HG02678 (cell line): Measurements from ENCODE around the gene CAPN11.
"Not testable (repeated sequence)": the region's sequence is repeated elsewhere in the genome, so short reads cannot be mapped to it uniquely, and the experiment has no call there.

Experiments used
- ATAC-seq: cut with Tn5 transposase; IDR thresholded peaks from one replicate; pipeline ENCODE4 v1.9.1; 2021; ENCODE audit warnings: mild to moderate bottlenecking, moderate library complexity; ENCODE audit not compliant: unreplicated experiment

Gene CAPN11

GRCh38 chr6:44224965-44225305 lies 66.3 kb downstream of the CAPN11 start:
- ATAC-seq, result no peak

- ATAC-seq, result no peak
Measured at GRCh38 chr6:44225579-44226325, 67.1 kb downstream of the CAPN11 start.

DNA sequence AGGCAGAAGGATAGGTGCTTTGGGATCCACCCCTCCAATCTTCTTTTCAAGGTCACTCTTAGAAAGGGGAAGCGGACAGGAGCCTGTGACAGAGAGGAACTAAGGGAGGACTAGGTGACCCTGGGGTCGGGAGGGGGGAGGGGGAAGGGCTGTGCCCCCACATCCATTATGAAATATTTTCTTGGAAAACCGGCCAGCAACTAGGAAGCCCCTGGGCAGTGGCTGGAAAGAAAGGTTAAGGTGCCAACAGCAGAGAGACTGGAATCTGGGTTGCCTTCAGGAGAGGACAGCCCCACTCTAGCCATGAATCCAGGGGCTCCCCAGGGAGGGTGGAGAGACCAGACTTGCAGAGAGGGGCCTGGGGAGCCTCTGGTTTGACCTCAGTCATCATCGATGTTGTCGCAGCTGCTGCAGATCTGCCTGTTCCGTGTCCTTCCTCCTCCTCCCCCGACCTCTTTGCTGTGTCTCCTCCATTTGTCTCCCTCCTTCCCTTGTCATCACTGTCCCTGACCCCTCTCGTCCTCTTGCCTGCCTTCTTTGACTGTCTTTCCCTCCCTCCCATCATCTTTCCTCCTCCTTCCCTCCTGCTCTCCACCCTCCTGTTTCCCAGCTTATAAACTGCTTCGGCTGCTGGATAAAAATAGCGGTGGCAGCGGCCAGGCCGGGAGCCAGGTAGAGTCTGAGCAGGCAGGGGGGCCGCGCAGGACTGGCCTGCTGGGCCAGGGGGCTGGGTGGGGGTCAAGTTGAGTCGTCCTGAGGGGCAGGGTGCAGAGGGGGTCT lies 67.9 kb downstream of the CAPN11 start:
- ATAC-seq, result no peak

GRCh38 chr6:44227148-44227793 lies 68.7 kb downstream of the CAPN11 start:
- ATAC-seq, result no peak

DNA sequence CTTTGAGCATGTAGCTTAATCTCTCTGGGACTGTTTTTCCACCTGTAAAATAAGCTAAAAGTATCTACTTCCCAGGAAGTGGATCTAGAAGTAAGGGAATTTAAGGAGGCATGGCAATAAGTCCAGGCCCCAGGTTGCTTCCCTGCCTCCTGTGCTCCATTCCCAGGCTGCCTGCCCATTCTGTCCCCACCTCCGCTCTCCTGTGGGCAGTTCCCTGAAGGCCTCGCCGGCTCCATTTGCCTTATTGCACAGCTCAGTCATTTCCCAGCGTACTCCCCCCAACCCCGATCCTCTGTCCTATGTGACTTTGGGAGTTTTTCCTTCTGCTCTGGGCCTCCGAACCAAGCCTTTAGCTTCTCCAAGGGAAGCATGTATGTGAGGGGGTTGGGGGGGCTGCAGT lies 69.4 kb downstream of the CAPN11 start:
- ATAC-seq, result no peak

GRCh38 chr6:44228433-44228832 lies 69.8 kb downstream of the CAPN11 start:
- ATAC-seq, result no peak

DNA sequence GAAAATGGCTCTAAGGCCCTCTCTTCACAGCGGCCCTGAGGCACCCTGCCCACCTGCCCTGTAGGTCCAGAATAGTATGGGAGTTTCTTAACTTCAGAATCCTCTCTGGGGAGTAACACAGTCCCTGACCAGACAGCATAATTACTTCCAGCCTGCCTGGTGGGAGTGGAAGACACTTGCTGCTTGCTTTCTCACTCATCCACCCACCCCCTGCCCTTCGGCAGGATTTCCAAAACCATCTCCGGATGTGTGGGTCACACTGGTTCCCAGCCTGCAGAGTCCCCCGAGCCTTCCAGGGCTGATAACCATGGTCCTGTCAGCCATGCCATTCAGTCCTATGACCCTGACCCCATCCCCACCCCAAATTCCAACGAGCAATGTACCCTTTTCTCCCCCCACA lies 70.2 kb downstream of the CAPN11 start:
- ATAC-seq, result no peak

DNA sequence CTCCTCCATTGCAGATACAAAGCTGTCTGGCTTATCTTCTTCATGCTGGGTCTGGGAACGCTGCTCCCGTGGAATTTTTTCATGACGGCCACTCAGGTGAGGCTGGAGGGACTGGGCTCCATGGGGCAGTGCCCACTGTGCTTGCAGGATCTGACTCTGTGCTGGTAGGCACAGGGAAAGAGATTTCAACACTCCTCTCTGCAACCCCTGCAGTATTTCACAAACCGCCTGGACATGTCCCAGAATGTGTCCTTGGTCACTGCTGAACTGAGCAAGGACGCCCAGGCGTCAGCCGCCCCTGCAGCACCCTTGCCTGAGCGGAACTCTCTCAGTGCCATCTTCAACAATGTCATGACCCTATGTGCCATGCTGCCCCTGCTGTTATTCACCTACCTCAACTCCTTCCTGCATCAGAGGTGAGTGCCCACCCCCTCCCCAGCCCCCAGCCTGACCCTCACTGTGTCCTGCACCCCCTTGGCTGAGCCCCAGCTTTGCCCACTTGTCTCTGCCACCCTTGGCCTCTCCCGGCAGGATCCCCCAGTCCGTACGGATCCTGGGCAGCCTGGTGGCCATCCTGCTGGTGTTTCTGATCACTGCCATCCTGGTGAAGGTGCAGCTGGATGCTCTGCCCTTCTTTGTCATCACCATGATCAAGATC lies 70.9 kb downstream of the CAPN11 start:
- ATAC-seq, result no peak

DNA sequence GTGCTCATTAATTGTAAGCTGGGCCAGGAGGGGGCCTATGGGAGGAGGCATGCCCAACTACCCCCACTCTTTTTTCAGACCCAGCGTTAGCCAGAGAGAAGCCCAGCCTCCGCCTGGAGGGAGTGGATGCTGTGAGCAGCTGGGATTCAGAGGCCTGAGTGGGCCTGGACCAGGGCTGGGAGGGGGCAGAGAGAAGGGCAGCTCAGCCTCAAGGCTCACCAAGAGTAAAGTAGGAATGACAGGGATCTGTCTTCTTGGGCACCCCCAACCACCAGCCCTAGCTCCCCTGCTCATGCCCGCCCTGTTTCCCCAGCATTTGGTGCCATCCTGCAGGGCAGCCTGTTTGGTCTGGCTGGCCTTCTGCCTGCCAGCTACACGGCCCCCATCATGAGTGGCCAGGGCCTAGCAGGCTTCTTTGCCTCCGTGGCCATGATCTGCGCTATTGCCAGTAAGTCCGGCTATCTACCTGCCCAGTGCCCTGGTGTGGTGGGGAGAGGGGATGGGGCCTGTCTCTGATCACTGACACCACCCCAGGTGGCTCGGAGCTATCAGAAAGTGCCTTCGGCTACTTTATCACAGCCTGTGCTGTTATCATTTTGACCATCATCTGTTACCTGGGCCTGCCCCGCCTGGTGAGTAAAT lies 71.5 kb downstream of the CAPN11 start:
- no peak for ATAC-seq

GRCh38 chr6:44231426-44231825 lies 72.8 kb downstream of the CAPN11 start:
- ATAC-seq, result not testable (repeated sequence)

DNA sequence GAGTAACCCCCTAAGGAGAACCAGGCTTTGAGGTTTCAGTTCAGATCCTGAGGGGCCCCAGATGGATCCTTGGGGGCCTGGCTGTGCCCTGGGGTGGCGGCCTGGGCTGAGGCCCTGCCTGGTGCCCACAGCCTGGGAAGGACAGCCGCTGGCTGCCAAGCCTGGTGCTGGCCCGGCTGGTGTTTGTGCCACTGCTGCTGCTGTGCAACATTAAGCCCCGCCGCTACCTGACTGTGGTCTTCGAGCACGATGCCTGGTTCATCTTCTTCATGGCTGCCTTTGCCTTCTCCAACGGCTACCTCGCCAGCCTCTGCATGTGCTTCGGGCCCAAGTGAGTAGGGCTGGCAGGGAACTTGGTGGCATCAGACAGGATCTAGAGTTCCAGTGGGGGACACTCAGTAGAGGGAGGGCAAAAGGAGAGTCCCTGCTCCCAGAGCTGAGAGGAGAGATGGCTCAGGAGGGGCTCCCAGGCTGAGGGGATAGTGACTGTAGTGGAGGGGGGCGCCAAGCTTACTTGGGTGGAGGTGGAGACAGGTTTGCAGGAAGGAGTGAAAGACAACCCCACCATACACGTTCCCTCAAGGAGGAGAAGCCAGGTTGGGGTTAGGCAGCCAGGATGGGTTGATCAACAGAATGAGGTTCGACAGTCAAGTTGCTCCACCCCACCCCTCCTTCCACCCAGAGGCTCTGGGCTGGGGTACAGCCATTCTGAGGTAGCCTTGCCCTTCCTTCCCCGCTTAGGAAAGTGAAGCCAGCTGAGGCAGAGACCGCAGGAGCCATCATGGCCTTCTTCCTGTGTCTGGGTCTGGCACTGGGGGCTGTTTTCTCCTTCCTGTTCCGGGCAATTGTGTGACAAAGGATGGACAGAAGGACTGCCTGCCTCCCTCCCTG lies 74.3 kb downstream of the CAPN11 start:
- ATAC-seq, result no peak

- ATAC-seq, result no peak
Measured at GRCh38 chr6:44233567-44234100, 75.0 kb downstream of the CAPN11 start.
